Measurements from ENCODE around the gene SCN3B.

DNA sequence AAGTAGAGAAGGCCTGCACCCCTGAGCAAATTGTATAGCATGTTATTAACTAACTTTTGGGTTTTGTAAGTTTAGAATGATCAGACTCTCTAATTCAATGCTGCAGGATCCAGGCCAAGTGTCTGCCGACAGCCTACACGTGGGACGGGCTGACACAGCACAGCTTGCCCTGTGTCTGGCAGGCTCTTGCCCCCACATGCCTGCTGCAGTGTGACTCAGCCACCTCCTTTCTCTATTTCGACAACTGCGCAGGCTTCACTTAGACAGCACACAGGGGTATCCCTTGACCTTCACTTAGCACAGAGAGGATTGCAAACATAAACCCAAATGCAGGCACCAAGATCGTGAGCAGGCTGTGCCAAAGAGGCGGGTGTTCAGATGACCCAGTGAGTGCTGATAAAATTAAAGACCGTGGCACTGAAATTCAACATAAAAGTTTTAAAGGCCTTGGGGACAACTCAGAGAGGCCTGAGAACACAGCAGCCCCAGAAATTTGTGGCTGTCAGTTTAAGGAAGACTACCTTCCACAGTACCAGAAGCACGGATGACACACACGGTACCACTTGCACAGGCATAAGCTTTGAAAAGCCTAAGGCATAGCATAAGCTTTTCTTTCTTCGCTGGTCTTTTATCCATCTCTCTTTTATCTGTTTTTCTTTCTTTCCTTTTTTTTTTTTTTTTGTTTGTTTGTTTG is 37.8 kb downstream of the SCN3B start:
- TF ChIP-seq CTCF (IDR thresholded peaks at IDR 0.05) (no peak), ZFX (IDR thresholded peaks at IDR 0.05; ENCODE audit: borderline replicate concordance) (no peak)
